Immature natural killer cell (primary cell): ENCODE data around the gene PARS2. TPM values are rescaled to one million over a fixed set of nuclear protein-coding genes. Genes with fewer than 3 reads are reported as not detected.
A peak's percentile ranks its signal among the peaks of the same experiment; 100 is the strongest.

Experiments used
- DNase-seq, 3 donors: peaks; one replicate each; pipeline ENCODE4 v3.0.0; 2022; ENCODE audit warnings: mixed read lengths in 1 of 3
- H3K27ac Mint-ChIP-seq, 6 donors: one replicate each; pipeline ENCODE4 v1.8.0; 2020; ENCODE audit warnings: mixed read lengths in 6 of 6, mild to moderate bottlenecking in 5 of 6, inconsistent platforms in 4 of 6, moderate library complexity in 3 of 6
- H3K27me3 Mint-ChIP-seq, 3 donors: one replicate each; pipeline ENCODE4 v1.8.0; 2020 to 2021; ENCODE audit warnings: low read depth in 3 of 3, mild to moderate bottlenecking in 3 of 3, mixed read lengths in 3 of 3, moderate library complexity in 3 of 3, inconsistent platforms in 1 of 3
- H3K36me3 Mint-ChIP-seq, 3 donors: one replicate each; pipeline ENCODE4 v1.8.0; 2020; ENCODE audit warnings: mixed read lengths in 3 of 3, inconsistent platforms in 2 of 3, mild to moderate bottlenecking in 2 of 3
- H3K4me1 Mint-ChIP-seq, 2 donors: one replicate each; pipeline ENCODE4 v1.8.0; 2020; ENCODE audit warnings: inconsistent platforms in 2 of 2, mild to moderate bottlenecking in 2 of 2, mixed read lengths in 2 of 2, moderate library complexity in 1 of 2
- H3K4me3 Mint-ChIP-seq, 5 donors: one replicate each; pipeline ENCODE4 v1.8.0; 2020; ENCODE audit warnings: mild to moderate bottlenecking in 5 of 5, mixed read lengths in 5 of 5, inconsistent platforms in 3 of 5, moderate library complexity in 3 of 5
- H3K9me3 Mint-ChIP-seq, 6 donors: one replicate each; pipeline ENCODE4 v1.8.0; 2020; ENCODE audit warnings: mild to moderate bottlenecking in 6 of 6, mixed read lengths in 6 of 6, inconsistent platforms in 4 of 6, moderate library complexity in 3 of 6
- polyA plus RNA-seq, 3 donors: library from polyadenylated mRNA; unstranded; fragments of 300-500 nt; fragmentation: Illumina TruSeq; gene quantifications; one replicate each; pipeline ENCODE4 v1.2.3, GENCODE V29; 2021

The PARS2 gene
- polyA plus RNA-seq, 3 donors from 2014 or later: 0.89 to 4.0 (median 3.3) TPM

- Mint-ChIP-seq H3K9me3 (no peaks in the 10 kb centered on the region), H3K4me1 (no peaks in the 10 kb centered on the region), H3K27me3 (peaks cover 0 to 2% (median 0%) of the 10 kb centered on the region in 3 donors), H3K36me3 (peaks cover 0 to 4% (median 4%) of the 10 kb centered on the region in 3 donors), H3K4me3 (no peak overlapping the region), H3K27ac (no peak overlapping the region)
- DNase-seq: no peak
These were observed 12.9 kb downstream of the PARS2 start for GRCh38 chr1:54751426-54751825.

GRCh38 chr1:54750596-54750995, 13.7 kb downstream of the PARS2 start:
- H3K9me3 Mint-ChIP-seq: no peaks in the 10 kb centered on the region
- DNase-seq: no peak
- no peaks in the 10 kb centered on the region for H3K4me1 Mint-ChIP-seq
- no peaks in the 10 kb centered on the region for H3K36me3 Mint-ChIP-seq
- no peak overlapping the region for H3K4me3 Mint-ChIP-seq
- no peak overlapping the region for H3K27ac Mint-ChIP-seq
- H3K27me3 Mint-ChIP-seq: peaks cover 0 to 2% (median 0%) of the 10 kb centered on the region in 3 donors

- Mint-ChIP-seq H3K36me3 (peaks cover 0 to 4% (median 0%) of the 10 kb centered on the region in 3 donors), H3K27me3 (peaks cover 0 to 2% (median 0%) of the 10 kb centered on the region in 3 donors), H3K9me3 (no peaks in the 10 kb centered on the region), H3K4me3 (no peak overlapping the region), H3K27ac (no peak overlapping the region), H3K4me1 (no peaks in the 10 kb centered on the region)
- no peak for DNase-seq
These were observed 16.1 kb downstream of the PARS2 start for GRCh38 chr1:54748094-54748835.

- H3K4me1 Mint-ChIP-seq: no peaks in the 10 kb centered on the region
- DNase-seq: no peak
- no peak overlapping the region for H3K27ac Mint-ChIP-seq
- H3K27me3 Mint-ChIP-seq: peaks cover 0 to 2% (median 0%) of the 10 kb centered on the region in 3 donors
- H3K4me3 Mint-ChIP-seq: no peak overlapping the region
- H3K9me3 Mint-ChIP-seq: no peaks in the 10 kb centered on the region
- peaks cover 5 to 18% (median 11%) of the 10 kb centered on the region in 3 donors for H3K36me3 Mint-ChIP-seq
These were observed 18.5 kb downstream of the PARS2 start for GRCh38 chr1:54745864-54746263.

- Mint-ChIP-seq H3K4me3 (no peak overlapping the region), H3K9me3 (no peaks in the 10 kb centered on the region), H3K27ac (no peak overlapping the region), H3K27me3 (no peaks in the 10 kb centered on the region), H3K36me3 (peaks cover 7 to 20% (median 12%) of the 10 kb centered on the region in 3 donors), H3K4me1 (no peaks in the 10 kb centered on the region)
- DNase-seq: no peak
These were observed 19.0 kb downstream of the PARS2 start for GRCh38 chr1:54745274-54745673.

GRCh38 chr1:54744696-54745095, 19.6 kb downstream of the PARS2 start:
- Mint-ChIP-seq H3K4me1 (no peaks in the 10 kb centered on the region), H3K36me3 (peaks cover 11 to 20% (median 18%) of the 10 kb centered on the region in 3 donors), H3K27me3 (no peaks in the 10 kb centered on the region), H3K9me3 (no peaks in the 10 kb centered on the region), H3K4me3 (no peak overlapping the region), H3K27ac (no peak overlapping the region)
- no peak for DNase-seq

GRCh38 chr1:54743416-54744226, 20.7 kb downstream of the PARS2 start:
- no peaks in the 10 kb centered on the region for H3K4me1 Mint-ChIP-seq
- H3K36me3 Mint-ChIP-seq: peaks cover 11 to 20% (median 18%) of the 10 kb centered on the region in 3 donors
- DNase-seq: no peak
- H3K9me3 Mint-ChIP-seq: no peaks in the 10 kb centered on the region
- H3K27ac Mint-ChIP-seq: peak overlapping the region in 1 of 6 donors; percentile 46
- H3K27me3 Mint-ChIP-seq: no peaks in the 10 kb centered on the region
- H3K4me3 Mint-ChIP-seq: no peak overlapping the region

GRCh38 chr1:54742282-54742681, 22.0 kb downstream of the PARS2 start:
- H3K36me3 Mint-ChIP-seq: peaks cover 15 to 32% (median 23%) of the 10 kb centered on the region in 3 donors
- H3K4me1 Mint-ChIP-seq: no peaks in the 10 kb centered on the region
- peak overlapping the region in 1 of 6 donors; percentile 1 for H3K27ac Mint-ChIP-seq
- no peaks in the 10 kb centered on the region for H3K27me3 Mint-ChIP-seq
- no peaks in the 10 kb centered on the region for H3K9me3 Mint-ChIP-seq
- H3K4me3 Mint-ChIP-seq: no peak overlapping the region
- no peak for DNase-seq

- Mint-ChIP-seq H3K36me3 (peaks cover 19 to 40% (median 31%) of the 10 kb centered on the region in 3 donors), H3K4me1 (no peaks in the 10 kb centered on the region), H3K9me3 (no peaks in the 10 kb centered on the region), H3K4me3 (no peak overlapping the region), H3K27me3 (no peaks in the 10 kb centered on the region), H3K27ac (peak overlapping the region in 2 of 6 donors; percentile 29 to 40)
- no peak for DNase-seq
These were observed 22.8 kb downstream of the PARS2 start for GRCh38 chr1:54741531-54741930.

- Mint-ChIP-seq H3K27ac (no peak overlapping the region), H3K4me1 (no peaks in the 10 kb centered on the region), H3K36me3 (peaks cover 26 to 48% (median 40%) of the 10 kb centered on the region in 3 donors), H3K4me3 (no peak overlapping the region), H3K27me3 (peaks cover 0 to 2% (median 0%) of the 10 kb centered on the region in 3 donors), H3K9me3 (no peaks in the 10 kb centered on the region)
- DNase-seq: no peak
These were observed 26.1 kb downstream of the PARS2 start for GRCh38 chr1:54738244-54738643.

- Mint-ChIP-seq H3K4me1 (no peaks in the 10 kb centered on the region), H3K27me3 (peaks cover 0 to 2% (median 0%) of the 10 kb centered on the region in 3 donors), H3K27ac (peak overlapping the region in 3 of 6 donors; percentile 22 to 84 (median 62)), H3K36me3 (peaks cover 26 to 43% (median 36%) of the 10 kb centered on the region in 3 donors), H3K9me3 (no peaks in the 10 kb centered on the region), H3K4me3 (no peak overlapping the region)
- DNase-seq: no peak
These were observed 27.6 kb downstream of the PARS2 start for GRCh38 chr1:54736685-54737084.

GRCh38 chr1:54728027-54728426, 36.3 kb downstream of the PARS2 start:
- Mint-ChIP-seq H3K27me3 (no peaks in the 10 kb centered on the region), H3K27ac (peak overlapping the region in 1 of 6 donors; percentile 25), H3K4me3 (no peak overlapping the region), H3K36me3 (peaks cover 39 to 58% (median 52%) of the 10 kb centered on the region in 3 donors), H3K9me3 (no peaks in the 10 kb centered on the region), H3K4me1 (no peaks in the 10 kb centered on the region)
- DNase-seq: no peak

GRCh38 chr1:54724771-54725170, 39.6 kb downstream of the PARS2 start:
- DNase-seq: no peak
- H3K4me1 Mint-ChIP-seq: no peaks in the 10 kb centered on the region
- no peak overlapping the region for H3K4me3 Mint-ChIP-seq
- H3K9me3 Mint-ChIP-seq: no peaks in the 10 kb centered on the region
- peaks cover 44 to 66% (median 48%) of the 10 kb centered on the region in 3 donors for H3K36me3 Mint-ChIP-seq
- no peaks in the 10 kb centered on the region for H3K27me3 Mint-ChIP-seq
- peak overlapping the region in 1 of 6 donors; percentile 30 for H3K27ac Mint-ChIP-seq

- Mint-ChIP-seq H3K4me3 (no peak overlapping the region), H3K27me3 (no peaks in the 10 kb centered on the region)
These were observed 40.3 kb downstream of the PARS2 start for GRCh38 chr1:54723985-54724384.

More at GRCh38 chr1:54723985-54724384, 40.3 kb downstream of the PARS2 start:
- no peaks in the 10 kb centered on the region for H3K9me3 Mint-ChIP-seq
- H3K27ac Mint-ChIP-seq: no peak overlapping the region
- no peak for DNase-seq
- peaks cover 41 to 65% (median 51%) of the 10 kb centered on the region in 3 donors for H3K36me3 Mint-ChIP-seq
- H3K4me1 Mint-ChIP-seq: peaks cover 2 to 6% of the 10 kb centered on the region in 2 donors
